Endothelial cell of umbilical vein (primary cell): Measurements from ENCODE around the gene FCER1A. TPM values are rescaled to one million over a fixed set of nuclear protein-coding genes. Genes with fewer than 3 reads are reported as not detected.
"Not testable (repeated sequence)": the region's sequence is repeated elsewhere in the genome, so short reads cannot be mapped to it uniquely, and the experiment has no call there.

ENCODE experiments used
- BruUV-seq: library from RNA; stranded (reverse); fragments of 400-500 nt; replicated peaks from 2 replicates; lab custom pipeline; 2021; lab: Mats Ljungman, UMichigan
- CTCF ChIA-PET: fragments of 300-600, 350-600 bp; sonication (Branson Sonifier 250); formaldehyde crosslinking; loops from one replicate; lab custom pipeline; 2021; ENCODE audit warnings: antibody characterized with exemption, inconsistent platforms; lab: Charles Lee
- POLR2A ChIA-PET: fragments of 300-600, 350-600 bp; sonication (Branson Sonifier 250); formaldehyde crosslinking; loops from one replicate; lab custom pipeline; 2021; ENCODE audit warnings: antibody characterized with exemption, inconsistent platforms; lab: Charles Lee
- DNase-seq: peaks from one replicate; pipeline ENCODE4 v3.0.0-alpha.2; 2011; ENCODE audit warnings: low read depth, low spot score
- FAIRE-seq: peaks from 2 replicates; lab custom pipeline; 2011; peaks lifted over from hg19 to GRCh38; lab: Jason Lieb, UNC
- H2AFZ ChIP-seq: 2 replicates; pipeline ENCODE4 v1.6.0; 2012; ENCODE audit warnings: low read depth, low read length, control low read depth, inconsistent platforms
- H3K27ac ChIP-seq: 2 replicates; pipeline ENCODE4 v1.5.1; 2011; ENCODE audit warnings: low read depth, mild to moderate bottlenecking, control low read depth, low read length, moderate library complexity; ENCODE audit not compliant: insufficient read depth
- H3K27me3 ChIP-seq, 2 experiments: 2 replicates each; pipeline versions ENCODE4 v1.6.0 to v1.6.1; 2011; ENCODE audit warnings: low read length in 2 of 2, mixed read lengths in 1 of 2; ENCODE audit not compliant: control insufficient read depth in 2 of 2, insufficient read depth in 2 of 2
- H3K36me3 ChIP-seq, 2 experiments: 2 replicates in 1 of 2; 3 replicates in 1 of 2; pipeline ENCODE4 v1.5.1; 2011; ENCODE audit warnings: low read length in 2 of 2, mild to moderate bottlenecking in 1 of 2, moderate library complexity in 1 of 2; ENCODE audit not compliant: control insufficient read depth in 2 of 2, insufficient read depth in 2 of 2; ENCODE audit errors: extremely low read depth in 1 of 2
- H3K4me1 ChIP-seq: 3 replicates; pipeline ENCODE4 v1.5.1; 2011; ENCODE audit warnings: mild to moderate bottlenecking, low read length; ENCODE audit not compliant: control insufficient read depth, insufficient read depth; ENCODE audit errors: extremely low read depth
- H3K4me2 ChIP-seq: 2 replicates; pipeline ENCODE4 v1.6.1; 2011; ENCODE audit warnings: low read length, control low read depth, mixed read lengths; ENCODE audit not compliant: insufficient read depth
- H3K4me3 ChIP-seq, 3 experiments: fragments of 200-600 bp in 1 of 3; sonication (generic), shearing (Covaris generic) in 1 of 3; replicated peaks in 1 of 3; 2 replicates each; pipeline ENCODE4 v1.5.1; 2011 to 2016; ENCODE audit warnings: control low read depth in 3 of 3, low read length in 3 of 3, mild to moderate bottlenecking in 2 of 3, inconsistent platforms in 1 of 3, low read depth in 1 of 3, moderate library complexity in 1 of 3; ENCODE audit not compliant: insufficient read depth in 1 of 3
- H3K79me2 ChIP-seq: 2 replicates; pipeline ENCODE4 v1.6.0; 2012; ENCODE audit warnings: low read length, inconsistent platforms; ENCODE audit not compliant: control insufficient read depth, insufficient read depth
- H3K9ac ChIP-seq: replicated peaks from 2 replicates; pipeline ENCODE3; 2011; ENCODE audit warnings: low read length, control low read depth; ENCODE audit not compliant: insufficient read depth; ENCODE audit errors: extremely low read depth
- H3K9me1 ChIP-seq: replicated peaks from 3 replicates; pipeline ENCODE4 v1.6.0; 2011; ENCODE audit warnings: mild to moderate bottlenecking, low read length; ENCODE audit not compliant: control insufficient read depth, insufficient read depth; ENCODE audit errors: extremely low read depth
- H3K9me3 ChIP-seq: replicated peaks from 2 replicates; pipeline ENCODE4 v1.5.1; 2012; ENCODE audit warnings: low read length, inconsistent platforms; ENCODE audit not compliant: control insufficient read depth, insufficient read depth
- H4K20me1 ChIP-seq: replicated peaks from 2 replicates; pipeline ENCODE3; 2011; ENCODE audit warnings: mild to moderate bottlenecking, low read length; ENCODE audit not compliant: control insufficient read depth, insufficient read depth; ENCODE audit errors: extremely low read depth
- CTCF ChIP-seq, 2 donors: IDR thresholded peaks; 1 replicate in 1 of 2; 2 replicates in 1 of 2; pipeline ENCODE4 v1.5.1; 2011; ENCODE audit warnings: low read length in 2 of 2, mild to moderate bottlenecking in 2 of 2, moderate library complexity in 2 of 2, control low read depth in 1 of 2, inconsistent platforms in 1 of 2, low read depth in 1 of 2; ENCODE audit not compliant: insufficient read depth in 1 of 2; ENCODE audit errors: extremely low read depth in 1 of 2
- EZH2 ChIP-seq: IDR thresholded peaks from 2 replicates; pipeline ENCODE4 v1.6.1; 2012; ENCODE audit warnings: borderline replicate concordance, low read depth, mild to moderate bottlenecking, moderate library complexity, low read length, inconsistent platforms; ENCODE audit not compliant: severe bottlenecking
- FOS ChIP-seq: IDR thresholded peaks from 2 replicates; pipeline ENCODE4 v1.6.1; 2011; ENCODE audit warnings: mild to moderate bottlenecking, low read length, moderate library complexity, borderline replicate concordance; ENCODE audit not compliant: insufficient read depth
- MAX ChIP-seq: IDR thresholded peaks from 2 replicates; pipeline ENCODE4 v1.6.1; 2011; ENCODE audit not compliant: insufficient read depth, insufficient read length
- MYC ChIP-seq: IDR thresholded peaks from one replicate; pipeline ENCODE4 v1.6.1; 2011; ENCODE audit warnings: mild to moderate bottlenecking, low read depth, low read length
- POLR2AphosphoS5 ChIP-seq: IDR thresholded peaks from 2 replicates; pipeline ENCODE4 v1.6.1; 2012; ENCODE audit warnings: low read depth, mild to moderate bottlenecking, control low read depth, low read length, moderate library complexity; ENCODE audit not compliant: insufficient read depth
- dilution Hi-C: fragments of 300-500 bp; cut with MboI; formaldehyde crosslinking; loops from one replicate; pipeline ENCODE4 v1.15.0; 2019; ENCODE audit warnings: low sequenced_read_pairs; ENCODE audit not compliant: extremely low pct_ligation_motif_present
- intact Hi-C: fragments of 100-400 bp; cut with micrococcal nuclease; formaldehyde crosslinking; loops from one replicate; pipeline ENCODE4 v1.10.0; 2022
- polyA plus RNA-seq, 4 experiments: library from polyadenylated mRNA; depleted of rRNA in 3 of 4; stranded (reverse) in 3 of 4; unstranded in 1 of 4; fragments of >200 nt; gene quantifications; 2 replicates each; pipeline versions ENCODE4 v1.2.1 to v1.2.3, GENCODE V29; 2011 to 2012; ENCODE audit warnings: missing spikeins in 1 of 4
- total RNA-seq: library from RNA; stranded (reverse); gene quantifications from 2 replicates; pipeline ENCODE4 v1.2.3, GENCODE V29; 2021

FCER1A gene
- total and polyA plus RNA-seq, 2 donors (not counting 3 experiments of a cell fraction or from before 2014, with no cell fraction given), result not detected

- FAIRE-seq, result no peak
- Histone ChIP-seq H3K9ac (no peak overlapping the region), H3K9me1 (no peaks in the 10 kb centered on the region), H3K4me3 (no peak overlapping the region), H3K36me3 (no peaks in the 10 kb centered on the region), H3K4me2 (no peak overlapping the region), H3K27ac (no peak overlapping the region), H2AFZ (no peak overlapping the region), H3K4me1 (no peaks in the 10 kb centered on the region), H3K9me3 (no peaks in the 10 kb centered on the region), H3K27me3 (no peaks in the 10 kb centered on the region), H3K79me2 (no peaks in the 10 kb centered on the region), H4K20me1 (no peaks in the 10 kb centered on the region)
- DNase-seq, result no peak
- ChIA-PET POLR2A (no interaction called here), CTCF (interaction anchor here (1.3 to 1.6 kb wide), 2 partner anchors 9 to 433 kb away, joined by 3 to 5 read pairs; no protein-coding TSS in a partner anchor)
- dilution Hi-C loops, result no loop called here
- TF ChIP-seq MYC (no peak), FOS (no peak), MAX (no peak), CTCF (IDR thresholded peaks at IDR 0.05; ENCODE audit: extremely low read depth in 1 of 2, insufficient read depth in 1 of 2, low read depth in 1 of 2, low read length in 2 of 2) (no peak), POLR2AphosphoS5 (no peak), EZH2 (no peak)
- intact Hi-C loops, result no loop called here
- BruUV-seq, result no TSS peak
These were observed 40.8 kb downstream of the FCER1A start for GRCh38 chr1:159342761-159343425.

GRCh38 chr1:159349374-159349773, 47.2 kb downstream of the FCER1A start:
- H3K79me2 ChIP-seq, dilution Hi-C loops, H3K4me2 ChIP-seq, H3K9me1 ChIP-seq, H3K27me3 ChIP-seq, H3K4me1 ChIP-seq, H3K36me3 ChIP-seq, BruUV-seq, H3K9ac ChIP-seq, intact Hi-C loops, POLR2A ChIA-PET, FAIRE-seq, H4K20me1 ChIP-seq, CTCF ChIA-PET, H3K27ac ChIP-seq, H2AFZ ChIP-seq, H3K4me3 ChIP-seq, H3K9me3 ChIP-seq, DNase-seq: not testable (repeated sequence)
